ENCODE results near the gene DAPK3.
"Not testable (repeated sequence)": the region's sequence is repeated elsewhere in the genome, so short reads cannot be mapped to it uniquely, and the experiment has no call there.

The DAPK3 gene

DNA sequence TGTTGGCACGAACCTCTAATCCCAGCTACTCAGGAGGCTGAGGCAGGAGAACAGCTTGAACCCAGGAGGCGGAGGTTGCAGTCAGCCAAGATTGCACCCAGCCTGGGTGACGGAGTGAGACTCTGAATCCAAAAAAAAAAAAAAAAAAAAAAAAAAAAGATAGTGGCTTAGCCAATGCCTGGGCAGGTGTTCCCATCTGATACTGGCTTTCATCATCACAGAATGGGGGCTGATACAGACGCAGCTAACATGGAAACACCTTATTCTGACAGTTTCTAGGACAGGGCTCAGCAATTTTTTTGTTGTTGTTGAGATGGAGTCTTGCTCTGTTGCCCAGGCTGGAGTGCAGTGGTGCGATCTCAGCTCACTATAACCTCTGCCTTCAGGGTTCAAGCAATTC is 29.9 kb upstream of the DAPK3 start:
- not testable (repeated sequence) for DNase-seq

DNA sequence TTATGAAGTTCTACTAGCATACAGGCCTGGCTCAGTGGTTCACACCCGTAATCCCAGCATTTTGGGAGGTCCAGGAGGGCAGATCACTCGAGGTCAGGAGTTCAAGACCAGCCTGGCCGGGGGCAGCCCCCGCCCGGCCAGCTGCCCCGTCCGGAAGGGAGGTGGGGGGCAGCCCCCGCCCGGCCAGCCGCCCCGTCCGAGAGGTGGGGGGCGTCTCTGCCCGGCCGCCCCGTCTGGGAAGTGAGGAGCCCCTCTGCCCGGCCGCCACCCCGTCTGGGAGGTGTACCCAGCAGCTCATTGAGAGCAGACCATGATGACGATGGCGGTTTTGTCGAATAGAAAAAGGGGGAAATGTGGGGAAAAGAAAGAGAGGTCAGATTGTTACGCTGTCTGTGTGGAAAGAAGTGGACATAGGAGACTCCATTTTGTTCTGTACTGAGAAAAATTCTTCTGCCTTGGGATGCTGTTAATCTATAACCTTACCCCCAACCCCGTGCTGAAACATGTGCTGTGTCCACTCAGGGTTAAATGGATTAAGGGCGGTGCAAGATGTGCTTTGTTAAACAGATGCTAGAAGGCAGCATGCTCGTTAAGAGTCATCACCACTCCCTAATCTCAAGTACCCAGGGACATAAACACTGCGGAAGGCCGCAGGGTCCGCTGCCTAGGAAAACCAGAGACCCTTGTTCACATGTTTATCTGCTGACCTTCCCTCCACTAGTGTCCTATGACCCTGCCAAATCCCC is 27.9 kb upstream of the DAPK3 start:
- not testable (repeated sequence) for DNase-seq

DNA sequence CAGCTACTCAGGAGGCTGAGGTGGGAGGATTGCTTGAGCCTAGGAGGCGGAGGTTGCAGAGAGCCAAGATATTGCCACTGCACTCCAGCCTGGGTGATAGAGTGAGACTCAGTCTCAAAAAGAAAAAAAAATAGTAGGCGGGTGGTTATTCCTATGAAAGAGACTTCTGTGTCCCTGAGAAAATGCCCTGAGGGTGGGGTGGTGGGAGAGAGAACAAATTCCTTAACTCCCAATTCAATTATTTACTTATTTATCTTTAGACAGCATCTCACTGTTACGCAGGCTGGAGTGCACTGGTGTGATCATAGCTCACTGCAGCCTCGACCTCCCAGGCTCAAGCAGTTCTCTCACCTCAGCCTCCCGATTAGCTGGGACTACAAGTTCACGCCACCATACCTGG is 24.7 kb upstream of the DAPK3 start:
- DNase-seq: no peak

GRCh38 chr19:3990815-3991117 is 19.9 kb upstream of the DAPK3 start:
- no peak for DNase-seq

DNA sequence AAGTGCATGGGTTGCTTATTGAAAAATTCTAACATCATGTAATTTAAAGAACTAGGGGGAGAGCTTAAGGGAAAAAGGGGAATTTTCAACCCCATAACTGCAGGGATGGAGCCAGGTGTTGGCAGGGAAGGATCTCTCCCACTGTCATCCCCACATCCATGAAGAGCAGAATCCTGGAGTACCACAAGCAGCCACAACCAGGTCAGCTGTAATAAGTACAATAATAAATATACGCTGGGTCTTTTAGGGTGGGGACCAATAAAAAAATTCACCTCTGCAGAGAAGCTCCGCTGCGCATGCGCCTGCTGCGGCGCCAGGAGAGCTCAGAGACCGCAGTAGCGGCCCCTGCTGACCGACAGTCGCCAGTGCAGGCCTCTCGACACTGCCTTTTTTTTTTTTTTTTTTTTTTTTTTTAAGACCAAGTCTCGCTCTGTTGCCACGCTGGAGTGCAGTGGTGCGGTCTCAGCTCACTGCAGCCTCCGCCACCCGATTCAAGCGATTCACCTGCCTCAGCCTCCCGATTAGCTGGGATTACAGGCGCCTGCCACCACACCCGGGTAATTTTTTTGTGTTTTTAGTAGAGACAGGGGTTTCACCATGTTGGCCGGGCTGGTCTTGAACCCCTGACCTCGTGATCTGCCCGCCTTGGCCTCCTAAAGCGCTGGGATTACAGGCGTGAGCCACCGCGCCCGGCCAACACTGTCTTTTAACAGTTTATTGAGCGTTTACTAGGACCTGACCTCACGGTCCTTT is 16.9 kb upstream of the DAPK3 start:
- DNase-seq: peak; percentile 90

DNA sequence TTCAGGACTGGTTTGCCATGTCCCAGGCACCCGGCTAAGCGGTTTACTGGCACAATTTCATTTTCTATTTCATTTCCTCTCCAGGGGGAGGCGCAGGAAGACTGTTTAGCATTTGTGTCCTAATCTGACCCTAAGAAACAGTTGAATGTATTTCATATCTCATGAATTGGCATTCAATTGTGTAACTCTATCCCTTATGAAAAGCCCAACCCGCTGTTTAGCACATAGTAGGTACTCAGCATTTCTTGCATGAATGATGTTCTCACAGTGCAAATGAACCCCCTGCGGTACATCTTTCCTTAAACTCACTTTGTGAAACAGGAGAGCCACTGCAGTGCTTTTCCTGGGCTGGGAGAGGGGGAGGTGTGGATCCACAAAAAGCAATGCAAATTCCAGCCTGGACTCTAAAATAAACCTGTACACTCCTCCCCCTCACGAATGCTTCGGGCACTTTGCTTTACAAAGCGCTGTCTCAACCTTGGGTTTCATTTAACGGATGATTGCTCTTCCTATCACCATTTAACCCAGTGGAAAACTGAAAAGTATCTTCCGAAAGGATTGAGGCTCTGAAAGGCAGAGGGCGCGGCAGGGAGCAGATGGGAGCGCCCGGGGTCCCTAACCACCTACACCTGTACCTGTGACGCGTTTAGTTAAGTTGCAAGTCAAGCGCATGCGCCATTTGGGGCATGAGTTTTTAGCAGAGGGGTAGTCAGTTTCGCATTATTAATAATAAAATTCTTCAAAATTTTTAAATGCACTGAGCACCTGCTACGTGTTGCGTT is 15.6 kb upstream of the DAPK3 start:
- DNase-seq: no peak

- DNase-seq: no peak
Observed at GRCh38 chr19:3985643-3986259, 14.9 kb upstream of the DAPK3 start.

DNA sequence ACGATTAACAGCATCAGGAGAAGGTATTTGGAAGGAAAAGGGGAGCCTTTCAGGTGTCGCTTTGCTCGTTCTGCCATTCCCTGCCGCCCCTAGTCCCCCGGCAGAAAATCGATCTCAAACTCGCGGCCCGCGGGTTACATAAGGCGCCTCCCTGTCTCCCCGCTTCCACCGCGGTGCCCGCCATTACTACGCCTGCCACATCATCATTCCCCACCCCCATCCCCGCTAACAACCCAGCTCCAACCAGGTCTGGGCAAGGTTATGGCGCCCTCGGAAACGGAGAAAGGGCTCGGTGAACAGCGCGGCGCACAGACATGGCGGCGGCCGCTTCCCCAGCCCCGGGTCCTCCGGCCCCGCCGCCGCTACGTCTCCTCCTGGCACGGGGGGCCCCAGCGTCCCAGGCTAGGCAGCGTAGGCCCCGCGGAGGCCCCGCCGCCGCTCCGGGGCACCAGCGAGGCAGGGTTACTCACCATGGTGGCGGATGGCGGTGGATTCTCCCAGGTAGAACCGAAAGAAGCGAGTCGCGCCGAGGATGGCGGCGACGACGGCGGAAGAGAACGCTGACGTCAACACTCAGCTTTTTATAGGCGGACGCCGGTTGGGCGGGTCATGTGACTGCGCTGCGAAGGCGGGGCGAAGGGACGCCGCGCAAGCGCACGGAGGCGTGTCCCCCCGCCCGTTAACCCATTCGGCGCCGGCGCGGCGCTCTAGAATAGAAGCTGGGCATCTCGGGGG is 14.2 kb upstream of the DAPK3 start, which contains the start of gene EEF2:
EEF2 (minus strand) TSS at position 556 of the 735 bp plus-strand sequence; CDS start at position 473, 83 bp downstream.
- peak; percentile 91 for DNase-seq

- no peak for DNase-seq
Observed at GRCh38 chr19:3984584-3984907, 13.6 kb upstream of the DAPK3 start.

DNA sequence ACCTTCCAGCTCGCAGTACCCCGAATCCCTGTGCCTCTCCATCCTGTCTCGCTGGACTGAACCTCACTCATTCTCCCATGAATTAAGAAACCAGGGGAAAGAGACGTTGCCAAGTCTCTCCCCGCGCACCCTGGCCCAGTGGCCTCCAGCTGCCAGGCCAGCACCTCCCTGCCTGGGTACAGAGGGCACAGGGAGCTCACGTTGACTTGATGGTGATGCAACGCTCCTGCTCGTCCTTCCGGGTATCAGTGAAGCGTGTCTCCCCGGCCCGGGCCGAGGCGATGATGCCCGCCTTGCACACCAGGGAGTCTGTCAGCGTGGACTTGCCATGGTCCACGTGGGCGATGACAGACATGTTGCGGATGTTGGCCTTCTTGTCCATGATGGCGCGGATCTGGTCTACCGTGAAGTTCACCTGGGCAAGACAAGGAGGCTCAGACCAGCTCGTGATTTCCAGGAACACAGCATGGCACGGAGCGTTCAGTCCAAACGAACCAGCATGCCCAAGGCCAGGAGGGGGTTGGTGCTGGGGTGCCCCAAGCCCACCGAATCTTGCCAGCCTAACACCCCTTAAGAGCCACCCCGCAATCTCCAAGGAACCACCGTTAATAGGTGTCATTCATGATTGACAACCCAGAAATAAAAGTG is 13.2 kb upstream of the DAPK3 start:
- DNase-seq: no peak

- DNase-seq: no peak
Observed at GRCh38 chr19:3983542-3983914, 12.6 kb upstream of the DAPK3 start.

- no peak for DNase-seq
Observed at GRCh38 chr19:3982701-3983541, 12.0 kb upstream of the DAPK3 start.

DNA sequence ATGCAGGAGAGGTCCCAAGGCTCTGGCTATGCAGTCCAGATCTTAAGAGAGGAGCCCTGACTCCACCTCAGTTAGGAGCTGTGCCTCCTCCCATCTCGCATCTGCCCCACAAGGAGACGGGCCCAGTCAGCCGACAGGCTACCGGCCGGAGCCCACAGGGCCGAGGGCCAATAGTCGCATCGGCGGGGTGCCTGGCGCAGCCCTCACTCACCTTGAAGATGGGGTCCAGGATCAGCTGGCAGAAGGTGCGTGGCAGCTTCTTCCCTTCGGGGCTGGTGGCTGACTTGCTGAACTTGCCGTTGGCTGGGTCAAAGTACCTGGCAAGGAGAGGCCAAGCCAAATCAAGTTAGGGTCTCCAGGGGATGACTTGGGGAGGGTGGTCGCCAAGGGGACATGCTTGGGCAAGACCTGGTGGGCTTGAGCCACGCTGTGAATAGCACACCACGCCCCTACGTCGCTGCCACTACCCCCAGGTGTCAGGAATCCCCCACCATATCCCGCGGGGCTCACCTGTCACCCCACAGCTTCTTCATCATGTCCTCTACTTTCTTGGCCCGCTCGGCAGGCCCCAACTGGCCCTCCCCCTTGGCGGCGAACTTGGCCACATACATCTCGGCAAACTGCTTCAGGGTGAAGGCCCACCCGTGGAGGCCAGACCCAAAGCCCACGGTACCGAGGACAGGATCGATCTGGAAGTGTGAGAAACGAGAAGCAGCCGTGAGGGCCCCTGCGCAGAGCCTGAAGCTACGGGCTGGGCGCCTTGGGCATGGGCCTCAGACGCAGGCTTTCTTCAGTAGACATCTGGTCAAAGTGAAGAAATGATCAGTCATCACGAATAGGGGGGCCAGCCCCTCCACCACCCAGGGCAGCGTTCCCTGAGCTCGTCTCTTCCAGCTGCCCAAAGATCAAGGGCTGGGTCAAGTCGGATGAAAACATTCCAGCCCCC is 11.1 kb upstream of the DAPK3 start:
- DNase-seq: no peak

GRCh38 chr19:3981373-3981735 is 10.5 kb upstream of the DAPK3 start:
- DNase-seq: no peak

- DNase-seq: no peak
Observed at GRCh38 chr19:3980353-3981251, 9.7 kb upstream of the DAPK3 start.

- DNase-seq: no peak
Observed at GRCh38 chr19:3979674-3980352, 8.9 kb upstream of the DAPK3 start.

DNA sequence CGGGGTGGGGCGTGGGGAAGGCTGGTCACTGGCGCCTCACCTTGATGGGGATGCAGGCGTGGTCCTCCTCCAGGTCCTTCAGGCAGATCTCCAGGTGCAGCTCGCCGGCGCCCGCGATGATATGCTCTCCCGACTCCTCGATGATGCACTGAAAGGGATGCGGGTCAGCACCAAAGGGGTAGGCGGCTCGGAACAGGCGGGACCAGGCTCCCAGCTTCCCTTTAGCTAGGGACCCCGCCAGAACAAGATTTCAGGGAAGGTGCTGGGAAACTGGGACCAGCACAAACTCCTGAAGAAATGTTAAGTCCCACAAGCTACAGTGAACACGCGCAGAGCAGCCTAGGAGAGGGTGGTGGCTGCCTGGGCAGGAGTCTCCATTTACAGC is 8.4 kb upstream of the DAPK3 start:
- no peak for DNase-seq

- no peak for DNase-seq
Observed at GRCh38 chr19:3978145-3978544, 7.2 kb upstream of the DAPK3 start.
